HEK293 (cell line): ENCODE results near the gene TEX38.

Source experiments
- ZNF335 ChIP-seq: fragments of 450-650 bp; formaldehyde crosslinking; conservative IDR thresholded peaks from 2 replicates; pipeline ENCODE4 v1.5.1; 2016; ENCODE audit warnings: missing biosample characterization, missing genetic modification characterization
- ZNF660 ChIP-seq: fragments of 450-650 bp; IDR thresholded peaks from 2 replicates; pipeline ENCODE4 v1.5.1; 2018; ENCODE audit warnings: missing biosample characterization, mild to moderate bottlenecking, missing genetic modification characterization

DNA sequence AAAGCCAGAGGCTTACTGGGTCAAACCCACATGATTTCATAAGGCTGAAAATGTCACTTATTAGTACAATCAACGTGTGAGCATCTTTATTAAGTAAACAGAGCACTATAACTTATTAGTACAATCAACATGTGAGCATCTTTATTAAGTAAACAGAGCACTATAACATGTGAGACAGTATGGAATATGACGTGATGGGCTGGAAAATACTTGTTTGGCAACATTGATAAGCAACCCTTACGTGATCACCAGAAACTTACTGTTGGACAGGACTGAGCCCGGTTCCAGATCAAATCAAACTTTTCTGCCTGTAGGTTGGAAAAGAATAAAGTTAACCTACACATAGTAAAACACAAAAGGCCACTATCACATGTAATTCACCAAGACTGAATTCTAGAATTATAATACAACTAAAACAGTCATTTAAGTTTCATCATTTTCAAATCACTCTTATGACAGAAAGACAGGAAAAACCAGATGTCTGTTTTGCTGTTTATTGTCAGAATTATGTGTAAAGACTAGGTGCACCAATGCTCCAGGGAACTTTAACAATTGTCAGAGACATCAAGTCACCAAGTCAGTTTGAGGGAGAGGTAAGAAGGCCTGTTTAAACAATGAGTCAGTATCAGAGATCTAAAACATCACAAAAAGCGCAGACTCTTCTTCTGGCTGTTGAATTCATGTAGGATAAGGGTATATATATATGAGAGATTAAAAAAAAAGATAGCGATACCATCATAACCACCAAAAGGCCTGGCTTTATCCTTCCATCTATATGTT, 19.1 kb upstream of the TEX38 start:
- TF ChIP-seq ZNF660 (tag by site-specific recombination): no peak
- no peak for TF ChIP-seq ZNF335 (tag by site-specific recombination)
